ENCODE data around the gene TPT1. TPM values are rescaled to one million over a fixed set of nuclear protein-coding genes. Genes with fewer than 3 reads are reported as not detected.

The TPT1 gene
- total and polyA plus RNA-seq, 9 donors = 6,059 to 9,795 (median 8,116) TPM

DNA sequence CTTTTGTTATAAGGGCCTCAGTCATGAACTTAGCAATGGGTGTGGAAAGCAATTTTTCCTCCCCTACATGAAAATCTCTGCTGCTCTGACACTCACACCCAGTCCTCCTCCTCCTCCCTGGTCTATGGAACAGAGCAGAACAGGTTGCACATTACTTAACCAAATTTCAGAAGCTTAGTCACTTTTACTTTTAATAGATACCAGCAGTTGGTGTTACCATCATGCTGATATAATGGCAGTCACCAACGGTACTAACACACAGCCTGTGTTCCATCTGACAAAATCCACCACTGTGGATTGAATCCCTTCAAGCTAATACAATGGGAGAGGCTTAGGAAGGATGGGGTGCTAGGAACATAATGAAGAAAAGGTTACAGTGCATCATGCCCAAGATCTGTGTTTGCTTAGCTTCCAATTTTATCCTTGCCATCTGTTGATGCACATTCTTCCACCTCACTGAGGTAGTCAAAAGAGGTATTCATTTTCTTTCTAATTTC, 9.8 kb downstream of the TPT1 start:
- Histone ChIP-seq H3K9me3 (replicated peaks; ENCODE audit: control insufficient read depth, low read depth, low read length) (no peaks in the 10 kb centered on the region), H3K36me3 (ENCODE audit: control insufficient read depth, insufficient read depth, low read length) (peaks cover 18% of the 10 kb centered on the region), H3K4me3 (ENCODE audit: low read length) (no peak overlapping the region), H3K27ac (ENCODE audit: low read length) (no peak overlapping the region), H3K27me3 (ENCODE audit: control insufficient read depth, insufficient read depth, low read length) (no peaks in the 10 kb centered on the region), H3K4me1 (ENCODE audit: control insufficient read depth, insufficient read depth, low read length) (peaks cover 17% of the 10 kb centered on the region)
- WGBS (ENCODE audit: insufficient coverage) = no CpG with 5 or more reads among the region's 1 CpG
- no peak for DNase-seq

DNA sequence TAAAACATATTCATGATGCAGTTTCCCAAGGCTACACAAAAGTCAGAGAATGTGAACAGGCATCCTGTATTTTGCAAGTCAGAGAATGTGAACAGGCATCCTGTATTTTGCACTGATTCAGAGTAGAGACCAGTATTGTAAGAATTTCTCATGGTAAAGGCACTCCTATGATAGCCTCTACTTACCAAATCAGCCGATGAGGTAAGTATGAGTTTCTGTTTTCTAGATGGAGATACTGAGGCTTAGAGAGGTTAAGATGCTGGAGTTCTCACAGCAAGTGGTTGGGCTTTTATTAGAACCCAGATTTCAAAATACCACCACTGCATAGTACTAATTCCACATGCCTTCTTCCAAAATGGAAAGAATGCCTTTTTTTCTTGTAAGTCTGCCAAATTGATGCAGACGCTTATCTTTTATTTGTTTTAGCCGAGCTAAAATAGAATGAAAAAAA, 12.3 kb downstream of the TPT1 start:
- no peaks in the 10 kb centered on the region for H3K27me3 ChIP-seq (ENCODE audit: control insufficient read depth, insufficient read depth, low read length)
- no peaks in the 10 kb centered on the region for H3K36me3 ChIP-seq (ENCODE audit: control insufficient read depth, insufficient read depth, low read length)
- no peaks in the 10 kb centered on the region for H3K9me3 ChIP-seq (replicated peaks; ENCODE audit: control insufficient read depth, low read depth, low read length)
- no peak for DNase-seq
- H3K27ac ChIP-seq (ENCODE audit: low read length) = peak overlapping the region; percentile 51
- WGBS (ENCODE audit: insufficient coverage) = 60% methylated on average over 1 of the region's 3 CpGs
- H3K4me3 ChIP-seq (ENCODE audit: low read length) = no peak overlapping the region
- peaks cover 30% of the 10 kb centered on the region for H3K4me1 ChIP-seq (ENCODE audit: control insufficient read depth, insufficient read depth, low read length)

DNA sequence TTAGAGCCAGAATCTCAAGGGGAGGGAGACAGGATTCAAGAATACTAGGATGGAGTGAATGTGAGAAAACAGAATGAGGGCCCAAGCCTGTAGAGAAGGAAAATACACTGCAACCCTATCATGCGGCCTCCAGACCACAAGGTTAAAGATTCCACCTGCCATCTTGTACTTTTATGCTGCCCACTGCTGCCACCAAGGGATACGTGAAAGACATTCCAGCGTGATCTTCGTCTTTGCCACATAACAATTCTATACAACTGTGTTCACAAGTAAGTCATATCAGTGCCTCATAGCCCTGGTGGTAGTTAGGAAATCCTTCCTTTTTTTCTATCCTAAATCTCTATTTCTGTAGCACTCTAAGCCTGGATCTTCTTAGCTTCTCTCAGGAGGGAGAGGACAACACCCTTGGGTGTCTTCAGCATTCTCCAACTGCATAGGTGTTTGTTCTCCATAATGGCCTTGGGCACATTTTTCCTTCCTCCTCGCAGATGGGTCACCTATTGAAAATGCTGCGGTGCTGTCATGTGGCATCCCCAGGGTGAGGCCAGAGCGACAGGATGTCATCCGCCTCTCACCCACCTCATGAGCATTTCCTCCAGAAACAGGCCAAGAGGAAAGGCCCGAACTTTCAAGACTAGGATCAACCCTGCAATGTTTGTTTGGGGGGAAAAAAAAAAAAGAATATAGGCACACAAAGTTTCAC, 13.6 kb downstream of the TPT1 start:
- no peak for DNase-seq
- Histone ChIP-seq H3K36me3 (ENCODE audit: control insufficient read depth, insufficient read depth, low read length) (no peaks in the 10 kb centered on the region), H3K27ac (ENCODE audit: low read length) (no peak overlapping the region), H3K27me3 (ENCODE audit: control insufficient read depth, insufficient read depth, low read length) (no peaks in the 10 kb centered on the region), H3K4me1 (ENCODE audit: control insufficient read depth, insufficient read depth, low read length) (peaks cover 30% of the 10 kb centered on the region), H3K4me3 (ENCODE audit: low read length) (no peak overlapping the region), H3K9me3 (replicated peaks; ENCODE audit: control insufficient read depth, low read depth, low read length) (no peaks in the 10 kb centered on the region)
- WGBS (ENCODE audit: insufficient coverage) = no CpG with 5 or more reads among the region's 9 CpGs

DNA sequence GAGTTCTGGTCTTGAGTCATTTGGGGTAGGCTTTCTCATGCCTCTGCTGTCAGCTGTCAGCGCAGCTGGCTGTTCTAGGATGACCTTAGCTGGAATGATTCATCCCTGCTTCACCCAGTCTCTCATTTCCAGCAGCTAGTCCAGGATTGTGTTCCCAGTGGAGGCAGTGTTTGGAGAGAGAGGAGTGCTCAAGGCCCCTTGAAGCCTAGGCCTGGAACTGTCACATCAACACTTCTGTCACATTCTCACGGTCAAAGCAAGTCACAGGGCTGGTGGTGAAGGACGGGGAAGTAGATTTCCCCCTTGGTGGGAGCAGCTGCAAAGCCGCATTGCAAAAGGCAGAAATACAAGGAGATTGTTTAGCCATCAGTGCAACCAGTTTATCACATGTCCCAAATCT, 15.2 kb downstream of the TPT1 start:
- no peaks in the 10 kb centered on the region for H3K27me3 ChIP-seq (ENCODE audit: control insufficient read depth, insufficient read depth, low read length)
- H3K4me1 ChIP-seq (ENCODE audit: control insufficient read depth, insufficient read depth, low read length) = peaks cover 30% of the 10 kb centered on the region
- peak overlapping the region; percentile 90 for H3K27ac ChIP-seq (ENCODE audit: low read length)
- no peaks in the 10 kb centered on the region for H3K9me3 ChIP-seq (replicated peaks; ENCODE audit: control insufficient read depth, low read depth, low read length)
- H3K36me3 ChIP-seq (ENCODE audit: control insufficient read depth, insufficient read depth, low read length) = no peaks in the 10 kb centered on the region
- peak; percentile 93 for DNase-seq
- WGBS (ENCODE audit: insufficient coverage) = no CpG with 5 or more reads among the region's 4 CpGs
- no peak overlapping the region for H3K4me3 ChIP-seq (ENCODE audit: low read length)

DNA sequence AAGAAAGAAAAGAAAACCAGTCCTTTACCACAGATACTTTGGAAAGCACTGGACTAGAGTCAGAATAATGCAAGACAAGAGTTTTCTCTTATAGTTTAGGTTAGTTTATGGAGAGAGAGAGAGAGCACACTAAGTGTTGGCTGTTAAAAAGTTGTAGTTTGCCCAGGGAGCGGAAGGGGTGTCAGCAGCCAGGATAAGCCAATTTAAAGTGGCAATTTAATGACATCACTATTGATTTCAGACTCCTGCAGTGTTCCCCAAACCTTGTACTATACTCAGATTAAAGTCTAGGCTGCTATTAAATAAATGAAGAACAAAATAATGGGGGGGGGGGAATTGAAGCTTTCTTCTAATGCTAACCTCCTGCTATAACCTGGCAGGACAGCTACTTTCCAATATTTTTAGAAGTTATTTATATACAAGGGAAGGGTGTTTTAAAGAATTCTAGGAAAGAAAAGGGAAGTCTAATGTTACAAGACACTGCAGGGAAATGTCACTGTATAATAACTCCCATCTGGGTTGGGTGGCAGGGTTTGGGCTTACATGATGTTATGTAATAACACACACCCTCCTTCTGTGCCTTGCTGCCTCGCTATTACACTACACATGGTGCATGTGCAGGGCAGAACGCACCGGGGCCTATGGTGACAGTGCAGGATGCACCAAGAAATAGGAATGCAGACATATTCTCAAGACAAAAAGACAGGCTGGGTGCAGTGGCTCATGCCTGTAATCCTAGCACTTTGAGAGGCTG, 19.9 kb downstream of the TPT1 start:
- 39% methylated on average over 3 of the region's 4 CpGs for WGBS (ENCODE audit: insufficient coverage)
- Histone ChIP-seq H3K36me3 (ENCODE audit: control insufficient read depth, insufficient read depth, low read length) (no peaks in the 10 kb centered on the region), H3K9me3 (replicated peaks; ENCODE audit: control insufficient read depth, low read depth, low read length) (no peaks in the 10 kb centered on the region), H3K4me3 (ENCODE audit: low read length) (no peak overlapping the region), H3K27ac (ENCODE audit: low read length) (no peak overlapping the region), H3K27me3 (ENCODE audit: control insufficient read depth, insufficient read depth, low read length) (no peaks in the 10 kb centered on the region), H3K4me1 (ENCODE audit: control insufficient read depth, insufficient read depth, low read length) (peaks cover 14% of the 10 kb centered on the region)
- DNase-seq = no peak

DNA sequence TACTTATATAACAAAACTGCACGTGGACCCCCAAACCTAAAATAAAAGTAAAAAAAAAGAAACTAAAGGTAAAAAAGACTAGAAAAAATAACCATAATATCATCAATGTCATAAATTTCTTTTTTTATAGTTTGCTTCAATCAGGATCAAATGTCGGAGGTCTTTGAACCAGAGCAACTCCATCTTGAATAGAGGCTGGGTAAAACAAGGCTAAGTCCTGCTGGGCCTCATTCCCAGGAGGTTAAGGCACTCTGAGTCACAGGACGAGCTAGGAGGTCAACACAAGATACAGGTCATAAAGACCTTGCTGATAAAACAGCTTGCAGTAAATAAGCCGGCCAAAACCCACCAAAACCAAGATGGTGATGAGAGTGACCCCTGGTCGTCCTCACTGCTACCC, 24.0 kb downstream of the TPT1 start:
- no peaks in the 10 kb centered on the region for H3K36me3 ChIP-seq (ENCODE audit: control insufficient read depth, insufficient read depth, low read length)
- 100% methylated on average over 1 of the region's 5 CpGs for WGBS (ENCODE audit: insufficient coverage)
- no peak overlapping the region for H3K4me3 ChIP-seq (ENCODE audit: low read length)
- peaks cover 4% of the 10 kb centered on the region for H3K4me1 ChIP-seq (ENCODE audit: control insufficient read depth, insufficient read depth, low read length)
- no peak overlapping the region for H3K27ac ChIP-seq (ENCODE audit: low read length)
- no peak for DNase-seq
- H3K27me3 ChIP-seq (ENCODE audit: control insufficient read depth, insufficient read depth, low read length) = no peaks in the 10 kb centered on the region
- no peaks in the 10 kb centered on the region for H3K9me3 ChIP-seq (replicated peaks; ENCODE audit: control insufficient read depth, low read depth, low read length)

DNA sequence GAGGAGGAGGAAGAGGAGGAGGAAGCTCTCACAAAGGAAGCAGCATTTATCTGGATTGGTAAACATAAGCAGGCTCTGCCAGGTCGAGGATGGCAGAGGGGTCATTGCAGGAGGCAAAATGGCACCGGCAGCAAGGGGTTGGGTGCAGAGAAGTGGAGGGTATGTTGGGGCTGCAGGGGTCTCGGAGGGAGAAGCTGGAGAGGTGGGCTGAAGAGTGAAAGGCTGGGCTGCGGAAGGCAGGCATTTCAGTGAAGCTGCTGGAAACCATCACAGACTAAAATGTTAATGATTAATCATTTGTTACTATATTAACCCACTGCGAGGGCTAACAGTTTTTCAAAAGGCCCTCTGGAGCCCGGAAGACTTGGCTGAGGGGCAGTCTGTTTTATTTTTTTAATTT, 24.6 kb downstream of the TPT1 start:
- H3K27me3 ChIP-seq (ENCODE audit: control insufficient read depth, insufficient read depth, low read length) = no peaks in the 10 kb centered on the region
- H3K4me1 ChIP-seq (ENCODE audit: control insufficient read depth, insufficient read depth, low read length) = peaks cover 9% of the 10 kb centered on the region
- no peaks in the 10 kb centered on the region for H3K36me3 ChIP-seq (ENCODE audit: control insufficient read depth, insufficient read depth, low read length)
- 66% methylated on average over 3 of the region's 6 CpGs for WGBS (ENCODE audit: insufficient coverage)
- no peaks in the 10 kb centered on the region for H3K9me3 ChIP-seq (replicated peaks; ENCODE audit: control insufficient read depth, low read depth, low read length)
- no peak overlapping the region for H3K27ac ChIP-seq (ENCODE audit: low read length)
- H3K4me3 ChIP-seq (ENCODE audit: low read length) = no peak overlapping the region
- DNase-seq = no peak

DNA sequence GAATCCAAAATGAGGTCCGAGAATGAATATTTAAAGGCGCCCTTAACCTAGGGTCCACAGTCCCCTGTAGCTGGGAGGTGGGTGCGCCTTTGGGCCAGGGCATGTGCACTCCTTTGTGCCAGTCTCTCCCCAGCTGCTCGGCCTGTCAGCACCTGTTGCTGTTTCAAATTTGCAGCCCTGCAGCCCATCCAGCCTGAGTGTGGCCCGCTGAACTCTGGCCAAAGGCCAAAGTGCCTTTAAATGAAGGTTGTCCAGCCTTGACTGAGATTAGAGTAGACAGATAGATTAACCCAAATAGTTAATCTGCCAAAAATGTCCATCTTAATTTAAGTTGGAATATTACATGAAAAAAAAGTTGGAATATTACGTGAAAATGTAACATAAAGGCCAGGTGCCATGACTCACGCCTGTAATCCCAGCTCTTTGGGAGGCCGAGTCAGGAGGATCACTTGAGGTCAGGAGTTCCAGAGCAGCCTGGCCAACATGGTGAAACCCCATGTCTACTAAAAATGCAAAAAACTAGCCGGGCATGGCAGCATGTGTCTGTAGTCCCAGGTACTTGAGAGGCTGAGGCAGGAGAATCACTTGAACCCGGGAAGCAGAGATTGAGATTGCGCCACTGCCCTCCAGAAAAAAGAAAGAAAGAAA, 25.3 kb downstream of the TPT1 start:
- DNase-seq = peak; percentile 33
- Histone ChIP-seq H3K4me3 (ENCODE audit: low read length) (no peak overlapping the region), H3K27ac (ENCODE audit: low read length) (no peak overlapping the region), H3K4me1 (ENCODE audit: control insufficient read depth, insufficient read depth, low read length) (peaks cover 16% of the 10 kb centered on the region), H3K36me3 (ENCODE audit: control insufficient read depth, insufficient read depth, low read length) (no peaks in the 10 kb centered on the region), H3K27me3 (ENCODE audit: control insufficient read depth, insufficient read depth, low read length) (peaks cover 2% of the 10 kb centered on the region), H3K9me3 (replicated peaks; ENCODE audit: control insufficient read depth, low read depth, low read length) (no peaks in the 10 kb centered on the region)
- WGBS (ENCODE audit: insufficient coverage) = 88% methylated on average over 8 of the region's 11 CpGs

DNA sequence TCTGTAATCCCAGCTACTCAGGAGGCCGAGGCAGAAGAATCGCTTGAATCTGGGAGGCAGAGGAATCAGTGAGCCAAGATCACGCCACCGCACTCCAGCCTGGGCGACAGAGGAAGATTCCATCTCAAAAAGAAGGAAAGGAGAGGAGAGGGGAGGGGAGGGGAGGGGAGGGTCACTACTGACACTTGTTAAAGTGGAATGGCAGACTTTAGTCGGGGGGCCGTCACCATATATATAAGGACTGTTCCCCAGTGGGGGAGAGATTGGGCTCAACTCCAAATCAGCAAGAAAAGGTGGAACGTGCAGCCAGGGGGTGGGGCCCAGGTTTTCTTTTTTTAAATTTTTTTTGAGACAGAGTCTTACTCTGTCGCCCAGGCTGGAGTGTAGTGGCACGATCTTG, 26.2 kb downstream of the TPT1 start:
- no peak overlapping the region for H3K27ac ChIP-seq (ENCODE audit: low read length)
- H3K4me3 ChIP-seq (ENCODE audit: low read length) = no peak overlapping the region
- DNase-seq = no peak
- no peaks in the 10 kb centered on the region for H3K9me3 ChIP-seq (replicated peaks; ENCODE audit: control insufficient read depth, low read depth, low read length)
- H3K36me3 ChIP-seq (ENCODE audit: control insufficient read depth, insufficient read depth, low read length) = no peaks in the 10 kb centered on the region
- WGBS (ENCODE audit: insufficient coverage) = 93% methylated on average over 6 of the region's 10 CpGs
- peaks cover 16% of the 10 kb centered on the region for H3K4me1 ChIP-seq (ENCODE audit: control insufficient read depth, insufficient read depth, low read length)
- H3K27me3 ChIP-seq (ENCODE audit: control insufficient read depth, insufficient read depth, low read length) = peaks cover 2% of the 10 kb centered on the region

Measured in muscle of leg (tissue), 11 donors.